Measurements from ENCODE around the gene SCN8A. TPM values are rescaled to one million over a fixed set of nuclear protein-coding genes. Genes with fewer than 3 reads are reported as not detected.

SCN8A gene
- total RNA-seq, 4 donors from 2014 or later: 0.28 to 4.1 TPM; not detected in 2

GRCh38 chr12:51721282-51721940 lies 130.4 kb downstream of the SCN8A start:
- H3K27ac ChIP-seq: no peak overlapping the region
- H3K36me3 ChIP-seq: no peaks in the 10 kb centered on the region
- H3K9me3 ChIP-seq: no peaks in the 10 kb centered on the region
- H3K27me3 ChIP-seq: no peaks in the 10 kb centered on the region
- TF ChIP-seq POLR2A (IDR thresholded peaks at IDR 0.05) (no peak), CTCF (IDR thresholded peaks at IDR 0.05) (no peak)
- DNase-seq: peak in 2 of 3 donors; percentile 47 to 55
- H3K4me1 ChIP-seq: peaks cover 0 to 7% (median 0%) of the 10 kb centered on the region in 4 donors
- H3K4me3 ChIP-seq: no peak overlapping the region

- Histone ChIP-seq H3K36me3 (no peaks in the 10 kb centered on the region), H3K4me1 (peaks cover 0 to 7% (median 0%) of the 10 kb centered on the region in 4 donors), H3K27me3 (no peaks in the 10 kb centered on the region), H3K4me3 (no peak overlapping the region), H3K27ac (no peak overlapping the region), H3K9me3 (no peaks in the 10 kb centered on the region)
- TF ChIP-seq CTCF (IDR thresholded peaks at IDR 0.05) (no peak), POLR2A (IDR thresholded peaks at IDR 0.05) (no peak)
- no peak for DNase-seq
Measured at GRCh38 chr12:51722431-51722830, 131.4 kb downstream of the SCN8A start.

GRCh38 chr12:51726161-51726560 lies 135.1 kb downstream of the SCN8A start:
- H3K27me3 ChIP-seq: no peaks in the 10 kb centered on the region
- H3K4me1 ChIP-seq: peaks cover 0 to 7% (median 0%) of the 10 kb centered on the region in 4 donors
- no peak for DNase-seq
- no peaks in the 10 kb centered on the region for H3K36me3 ChIP-seq
- TF ChIP-seq POLR2A (IDR thresholded peaks at IDR 0.05) (no peak), CTCF (IDR thresholded peaks at IDR 0.05) (no peak)
- H3K27ac ChIP-seq: no peak overlapping the region
- H3K4me3 ChIP-seq: no peak overlapping the region
- H3K9me3 ChIP-seq: no peaks in the 10 kb centered on the region

DNA sequence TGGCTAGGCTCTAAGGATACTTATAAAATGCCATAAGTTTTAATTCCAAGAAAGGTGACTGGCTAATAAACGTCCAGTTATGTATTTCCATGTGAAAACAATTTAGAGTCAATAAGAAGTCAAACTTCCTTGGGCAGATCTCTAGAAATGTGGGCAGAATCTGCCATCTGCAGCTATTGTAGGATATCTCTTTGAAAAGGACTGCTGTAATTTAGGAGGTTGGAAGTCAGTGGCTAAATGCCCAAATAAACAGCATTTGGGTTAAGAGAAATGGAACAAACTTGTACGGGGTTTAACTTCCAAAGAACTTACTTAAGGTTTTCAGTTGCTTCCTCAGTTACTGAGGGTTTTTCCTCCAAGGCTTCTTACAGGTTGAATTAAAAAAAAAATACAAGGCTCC lies 135.9 kb downstream of the SCN8A start:
- no peak for DNase-seq
- TF ChIP-seq POLR2A (IDR thresholded peaks at IDR 0.05) (no peak), CTCF (IDR thresholded peaks at IDR 0.05) (no peak)
- no peak overlapping the region for H3K27ac ChIP-seq
- H3K9me3 ChIP-seq: no peaks in the 10 kb centered on the region
- no peaks in the 10 kb centered on the region for H3K4me1 ChIP-seq
- no peak overlapping the region for H3K4me3 ChIP-seq
- no peaks in the 10 kb centered on the region for H3K27me3 ChIP-seq
- H3K36me3 ChIP-seq: no peaks in the 10 kb centered on the region

DNA sequence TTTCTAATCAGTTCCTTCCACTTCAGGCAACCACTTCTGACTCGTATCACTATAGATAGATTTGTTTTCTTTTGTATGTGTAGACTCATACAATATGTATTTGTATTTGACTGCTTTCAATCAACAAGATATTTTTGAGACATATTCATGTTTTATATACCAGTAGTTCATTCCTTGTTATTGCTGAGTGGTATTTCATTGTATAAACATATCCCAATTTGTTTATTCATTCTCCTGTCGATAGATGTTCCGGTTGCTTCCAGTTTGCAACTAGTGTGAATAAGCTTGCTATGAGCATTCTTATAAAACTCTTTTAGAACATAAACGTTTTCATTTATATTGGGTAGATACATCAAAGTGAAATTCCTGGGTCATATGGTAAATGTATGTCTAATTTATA lies 138.3 kb downstream of the SCN8A start:
- DNase-seq: no peak
- no peak overlapping the region for H3K27ac ChIP-seq
- H3K4me1 ChIP-seq: no peaks in the 10 kb centered on the region
- H3K9me3 ChIP-seq: no peaks in the 10 kb centered on the region
- no peaks in the 10 kb centered on the region for H3K27me3 ChIP-seq
- no peak overlapping the region for H3K4me3 ChIP-seq
- no peaks in the 10 kb centered on the region for H3K36me3 ChIP-seq
- no peak for TF ChIP-seq POLR2A (IDR thresholded peaks at IDR 0.05)
- no peak for TF ChIP-seq CTCF (IDR thresholded peaks at IDR 0.05)
